Ovary (tissue), 3 donors: ENCODE data around the gene TMCO1.
"Not testable (repeated sequence)": the region's sequence is repeated elsewhere in the genome, so short reads cannot be mapped to it uniquely, and the experiment has no call there.

Source experiments
- POLR2A ChIP-seq: fragments of 450-650 bp; IDR thresholded peaks from one replicate; pipeline ENCODE4 v1.6.1; 2017; ENCODE audit warnings: antibody characterized with exemption, mild to moderate bottlenecking, moderate library complexity
- TF ChIP-seq, protein P1 (sequence below), 3 donors: fragments of 450-650 bp in 2 of 3; fragments of 200-600 bp in 1 of 3; IDR thresholded peaks; one replicate each; pipeline versions ENCODE4 v1.5.1 to v1.8.0; 2016 to 2022; ENCODE audit warnings: antibody characterized with exemption in 3 of 3, mild to moderate bottlenecking in 1 of 3
- donor health status: DM: no; HTN: no; CAD: no.

DNA sequence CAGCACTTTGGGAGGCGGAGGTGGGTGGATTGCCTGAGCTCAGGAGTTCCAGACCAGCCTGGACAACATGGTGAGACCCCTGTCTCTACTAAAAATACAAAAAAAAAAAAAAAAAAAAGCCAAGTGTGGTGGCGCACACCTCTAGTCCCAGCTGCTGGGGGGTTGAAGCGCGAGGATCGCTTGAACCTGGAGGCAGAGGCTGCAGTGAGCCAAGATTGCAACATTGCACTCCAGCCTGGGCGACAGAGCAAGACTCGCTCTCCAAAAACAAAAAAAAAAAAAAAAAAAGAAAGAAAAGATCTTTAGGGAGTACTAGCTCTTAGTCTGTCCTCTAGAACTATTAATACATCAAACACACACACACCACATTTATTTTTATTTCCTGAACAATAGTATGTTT lies 66.7 kb downstream of the TMCO1 start:
- TF ChIP-seq, protein P1, sequence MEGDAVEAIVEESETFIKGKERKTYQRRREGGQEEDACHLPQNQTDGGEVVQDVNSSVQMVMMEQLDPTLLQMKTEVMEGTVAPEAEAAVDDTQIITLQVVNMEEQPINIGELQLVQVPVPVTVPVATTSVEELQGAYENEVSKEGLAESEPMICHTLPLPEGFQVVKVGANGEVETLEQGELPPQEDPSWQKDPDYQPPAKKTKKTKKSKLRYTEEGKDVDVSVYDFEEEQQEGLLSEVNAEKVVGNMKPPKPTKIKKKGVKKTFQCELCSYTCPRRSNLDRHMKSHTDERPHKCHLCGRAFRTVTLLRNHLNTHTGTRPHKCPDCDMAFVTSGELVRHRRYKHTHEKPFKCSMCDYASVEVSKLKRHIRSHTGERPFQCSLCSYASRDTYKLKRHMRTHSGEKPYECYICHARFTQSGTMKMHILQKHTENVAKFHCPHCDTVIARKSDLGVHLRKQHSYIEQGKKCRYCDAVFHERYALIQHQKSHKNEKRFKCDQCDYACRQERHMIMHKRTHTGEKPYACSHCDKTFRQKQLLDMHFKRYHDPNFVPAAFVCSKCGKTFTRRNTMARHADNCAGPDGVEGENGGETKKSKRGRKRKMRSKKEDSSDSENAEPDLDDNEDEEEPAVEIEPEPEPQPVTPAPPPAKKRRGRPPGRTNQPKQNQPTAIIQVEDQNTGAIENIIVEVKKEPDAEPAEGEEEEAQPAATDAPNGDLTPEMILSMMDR (IDR thresholded peaks at IDR 0.05), result not testable (repeated sequence)
- not testable (repeated sequence) for TF ChIP-seq POLR2A
